Mammary epithelial cell (primary cell): ENCODE measurements around the gene SAP30BP.

Experiments
- EZH2 ChIP-seq: IDR thresholded peaks from 2 replicates; pipeline ENCODE4 v1.6.1; 2012; ENCODE audit warnings: low read length, inconsistent platforms, borderline replicate concordance
- TF ChIP-seq, protein P1 (sequence below), 2 donors: IDR thresholded peaks in 1 of 2; conservative IDR thresholded peaks in 1 of 2; 2 replicates each; pipeline ENCODE4 v1.5.1; 2011 to 2012; ENCODE audit warnings: inconsistent platforms in 2 of 2, low read length in 2 of 2, mild to moderate bottlenecking in 2 of 2, control low read depth in 1 of 2, low read depth in 1 of 2; ENCODE audit not compliant: insufficient read depth in 1 of 2; ENCODE audit errors: extremely low read depth in 1 of 2

DNA sequence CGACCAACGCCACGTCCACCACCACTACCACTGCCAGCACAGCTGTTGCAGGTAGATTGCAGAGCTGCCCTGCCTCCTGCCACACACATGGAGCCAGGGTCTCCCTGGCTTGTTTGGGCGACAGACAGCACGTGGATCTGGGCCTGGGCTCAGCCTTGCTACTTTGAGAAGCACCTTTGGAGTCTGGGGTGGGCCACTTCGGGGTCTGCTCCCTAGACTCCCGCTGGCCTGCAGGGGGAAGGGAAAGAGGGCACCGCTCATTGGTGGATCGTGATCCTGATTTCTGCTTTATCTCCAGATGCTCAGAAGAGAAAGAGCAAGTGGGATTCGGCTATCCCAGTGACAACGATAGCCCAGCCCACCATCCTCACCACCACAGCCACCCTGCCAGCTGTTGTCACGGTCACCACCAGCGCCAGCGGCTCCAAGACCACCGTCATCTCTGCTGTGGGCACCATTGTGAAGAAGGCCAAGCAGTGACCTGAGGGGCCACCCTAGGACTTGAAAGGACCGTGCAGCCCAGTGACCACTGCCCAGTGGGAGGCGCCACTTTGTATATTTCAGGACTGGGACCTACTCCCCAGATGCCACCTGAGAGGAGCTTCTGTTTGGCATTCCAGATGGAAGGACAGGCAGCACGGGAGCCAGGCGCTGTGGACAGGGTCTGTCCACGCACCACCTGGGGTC is 39.0 kb downstream of the SAP30BP start:
- TF ChIP-seq, protein P1, sequence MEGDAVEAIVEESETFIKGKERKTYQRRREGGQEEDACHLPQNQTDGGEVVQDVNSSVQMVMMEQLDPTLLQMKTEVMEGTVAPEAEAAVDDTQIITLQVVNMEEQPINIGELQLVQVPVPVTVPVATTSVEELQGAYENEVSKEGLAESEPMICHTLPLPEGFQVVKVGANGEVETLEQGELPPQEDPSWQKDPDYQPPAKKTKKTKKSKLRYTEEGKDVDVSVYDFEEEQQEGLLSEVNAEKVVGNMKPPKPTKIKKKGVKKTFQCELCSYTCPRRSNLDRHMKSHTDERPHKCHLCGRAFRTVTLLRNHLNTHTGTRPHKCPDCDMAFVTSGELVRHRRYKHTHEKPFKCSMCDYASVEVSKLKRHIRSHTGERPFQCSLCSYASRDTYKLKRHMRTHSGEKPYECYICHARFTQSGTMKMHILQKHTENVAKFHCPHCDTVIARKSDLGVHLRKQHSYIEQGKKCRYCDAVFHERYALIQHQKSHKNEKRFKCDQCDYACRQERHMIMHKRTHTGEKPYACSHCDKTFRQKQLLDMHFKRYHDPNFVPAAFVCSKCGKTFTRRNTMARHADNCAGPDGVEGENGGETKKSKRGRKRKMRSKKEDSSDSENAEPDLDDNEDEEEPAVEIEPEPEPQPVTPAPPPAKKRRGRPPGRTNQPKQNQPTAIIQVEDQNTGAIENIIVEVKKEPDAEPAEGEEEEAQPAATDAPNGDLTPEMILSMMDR (conservative IDR thresholded peaks at IDR 0.05 in 1 of 2, IDR thresholded peaks at IDR 0.05 in 1 of 2; ENCODE audit: extremely low read depth in 1 of 2, insufficient read depth in 1 of 2, low read depth in 1 of 2, low read length in 2 of 2) = peak in 1 of 2 donors; percentile 1
- no peak for TF ChIP-seq EZH2
